NCI-H82 treated with DMSO at 0.1 percent for 48 hours (cell line): Measurements from ENCODE around the gene ERO1B.

ENCODE experiments used
- DNase-seq: peaks from one replicate; lab custom pipeline; 2025; ENCODE audit not compliant: unreplicated experiment; lab: John Stamatoyannopoulos, UW

ERO1B gene

DNA sequence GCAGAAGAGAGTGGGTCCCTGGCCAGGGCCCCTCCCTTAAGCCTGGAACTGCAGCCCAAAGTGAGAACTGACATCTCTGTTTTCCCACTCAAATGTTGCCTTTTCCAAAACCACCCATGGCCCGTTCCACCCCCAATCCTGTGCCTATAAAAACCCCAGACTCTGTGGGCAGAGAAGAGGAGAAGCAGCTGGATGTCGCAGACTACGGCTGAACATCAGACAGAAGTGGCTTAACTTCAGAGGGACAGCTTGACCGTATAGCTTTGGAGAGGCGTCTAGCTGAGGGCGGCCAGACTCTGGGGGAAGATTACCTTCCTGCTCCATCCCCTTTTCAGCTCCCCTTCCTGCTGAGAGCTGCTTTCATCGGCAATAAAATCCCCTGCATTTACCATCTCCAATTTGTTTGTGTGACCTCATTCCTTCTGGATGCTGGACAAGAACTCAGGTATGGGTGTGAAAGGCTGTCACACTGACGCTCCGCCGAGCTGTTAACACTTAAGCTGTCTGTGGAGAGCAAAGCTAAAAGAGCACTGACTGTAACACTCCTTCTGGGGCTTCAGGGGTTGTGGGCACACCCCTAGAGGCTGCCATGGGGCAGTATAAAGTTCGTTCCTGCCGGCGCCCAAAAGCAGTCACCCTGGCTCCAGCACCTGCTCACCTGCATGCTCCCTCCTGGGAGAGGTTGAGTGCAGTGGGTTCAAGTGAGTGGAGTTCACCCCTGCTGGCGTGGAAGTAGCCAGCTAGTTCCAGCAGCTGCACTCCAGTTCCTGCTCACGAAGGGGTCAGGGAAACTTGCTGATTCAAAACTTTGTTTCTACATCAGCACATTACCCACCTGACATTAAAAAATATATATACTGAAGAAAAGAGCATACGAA, 19.6 kb upstream of the ERO1B start:
- no peak for DNase-seq

DNA sequence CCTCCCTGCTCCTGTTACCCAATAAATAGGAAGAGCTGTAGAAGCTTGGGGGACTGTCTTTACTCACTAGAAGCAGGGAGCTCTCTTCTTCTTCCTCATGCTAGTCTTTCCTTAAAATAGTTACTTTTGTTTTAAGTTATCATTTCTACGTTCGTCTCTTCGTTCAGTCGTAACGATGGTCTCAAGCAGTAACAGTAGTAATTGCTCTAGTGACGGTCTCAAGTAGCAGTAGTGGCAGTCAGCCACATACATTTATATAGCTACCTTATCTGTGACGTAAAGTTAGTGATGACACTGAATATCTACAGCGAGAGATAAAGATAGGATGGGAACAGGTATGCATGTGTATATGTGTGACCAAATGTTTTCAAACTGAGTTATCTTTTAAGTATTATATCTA, 15.4 kb upstream of the ERO1B start:
- DNase-seq = no peak

DNA sequence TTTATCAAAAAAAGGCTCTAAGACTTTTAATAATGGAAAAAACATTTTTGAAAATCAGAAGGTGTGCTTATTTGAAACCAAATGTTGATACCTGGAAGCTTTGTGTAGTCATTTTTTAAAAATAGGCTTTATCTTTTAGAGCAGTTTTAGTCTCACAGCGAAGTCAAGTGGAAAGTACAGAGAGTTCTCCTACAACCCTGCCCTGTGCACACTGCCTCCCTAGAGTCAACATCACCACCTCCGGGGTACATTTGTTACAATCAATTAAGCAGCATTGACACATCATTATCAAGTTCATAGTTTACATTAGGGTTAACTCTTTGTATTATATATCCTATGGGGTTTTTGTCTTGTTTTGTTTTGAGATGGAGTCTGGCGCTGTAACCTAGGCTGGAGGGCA, 10.7 kb upstream of the ERO1B start:
- no peak for DNase-seq

DNA sequence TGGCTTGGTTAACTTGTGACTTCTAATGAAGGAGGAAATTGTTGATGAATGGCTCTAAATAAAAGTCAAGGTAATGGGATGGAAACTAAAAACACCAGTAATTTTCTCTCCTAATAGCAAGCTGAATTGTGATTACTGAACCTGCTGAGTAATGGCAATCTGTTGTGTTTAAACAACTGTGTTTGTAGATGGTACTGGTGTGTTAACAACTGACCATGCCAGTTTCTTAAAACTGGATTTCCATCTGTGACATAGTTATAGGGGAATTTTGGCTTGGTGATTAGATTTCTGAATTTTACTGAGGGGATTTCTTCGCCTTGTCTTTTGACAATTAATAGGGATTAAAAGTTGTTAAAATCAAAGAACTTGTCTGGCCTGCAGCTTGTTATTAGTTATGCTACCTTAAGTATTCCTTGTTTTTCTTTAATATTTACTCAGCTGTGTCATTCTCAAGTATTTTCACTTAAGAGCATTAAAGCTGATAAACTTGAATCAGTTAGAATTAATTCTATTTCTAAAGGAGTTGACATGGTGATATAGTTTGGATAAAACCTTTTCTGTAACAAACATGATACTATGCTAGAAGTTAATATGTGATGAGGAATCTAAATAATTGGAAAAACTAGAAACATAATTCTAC, 7.9 kb upstream of the ERO1B start:
- no peak for DNase-seq

DNA sequence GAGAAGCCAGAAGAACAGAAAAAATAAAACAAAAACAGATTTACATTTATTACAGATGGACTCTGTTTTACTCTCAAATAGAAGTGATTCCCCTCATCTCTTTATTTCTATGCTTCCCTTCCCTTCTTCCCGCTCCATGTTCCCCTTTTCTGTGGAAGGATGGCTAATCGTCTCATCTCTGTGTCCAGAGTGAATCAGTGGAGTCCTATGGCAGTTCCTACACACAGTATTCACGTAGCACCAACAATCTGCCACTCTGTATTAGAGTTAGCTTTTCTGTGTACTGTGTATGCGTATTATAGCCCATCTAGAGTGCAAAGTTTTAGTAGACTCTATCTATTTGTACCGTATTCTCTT, 6.8 kb upstream of the ERO1B start:
- DNase-seq = no peak

DNA sequence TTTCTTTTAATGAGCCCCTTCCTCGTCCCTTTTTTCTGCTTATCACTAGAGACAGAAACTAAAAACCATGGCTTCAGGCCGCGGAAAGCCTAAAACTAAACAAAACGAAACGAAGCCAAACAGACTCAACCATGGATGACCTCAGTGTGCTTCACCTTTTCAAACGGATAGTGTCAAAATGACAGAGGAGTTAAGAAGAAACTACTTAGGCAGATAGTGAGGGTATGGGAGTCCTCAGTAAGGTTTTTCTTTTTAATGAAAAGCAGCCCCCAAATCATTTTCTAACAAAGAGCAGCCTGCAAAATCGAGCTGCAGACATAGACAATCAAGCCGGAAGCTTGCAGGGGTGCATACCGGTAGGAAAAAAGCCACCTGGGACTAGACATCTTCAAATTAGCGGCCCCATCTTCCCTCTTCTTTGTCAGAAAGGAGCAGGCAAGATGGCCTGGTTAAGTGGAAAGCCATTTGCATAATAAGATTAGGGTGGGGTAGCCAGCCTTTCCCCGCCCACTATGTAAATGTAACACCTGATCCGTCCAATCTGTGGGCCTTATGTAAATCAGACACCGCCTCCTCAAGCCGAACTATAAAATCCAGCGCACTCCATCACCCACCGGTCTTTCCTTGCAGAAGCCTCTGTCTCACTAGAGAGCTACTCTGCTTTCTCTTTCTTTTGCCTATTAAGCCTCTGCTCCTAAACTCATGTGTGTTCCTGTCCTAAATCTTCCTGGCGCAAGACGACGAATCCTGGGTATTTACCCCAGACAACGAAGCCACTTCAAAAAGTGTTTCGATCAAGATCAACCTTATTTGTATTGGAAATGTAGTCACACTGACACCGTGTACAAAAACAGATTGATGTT, 6.2 kb upstream of the ERO1B start:
- DNase-seq = peak; percentile 99

DNA sequence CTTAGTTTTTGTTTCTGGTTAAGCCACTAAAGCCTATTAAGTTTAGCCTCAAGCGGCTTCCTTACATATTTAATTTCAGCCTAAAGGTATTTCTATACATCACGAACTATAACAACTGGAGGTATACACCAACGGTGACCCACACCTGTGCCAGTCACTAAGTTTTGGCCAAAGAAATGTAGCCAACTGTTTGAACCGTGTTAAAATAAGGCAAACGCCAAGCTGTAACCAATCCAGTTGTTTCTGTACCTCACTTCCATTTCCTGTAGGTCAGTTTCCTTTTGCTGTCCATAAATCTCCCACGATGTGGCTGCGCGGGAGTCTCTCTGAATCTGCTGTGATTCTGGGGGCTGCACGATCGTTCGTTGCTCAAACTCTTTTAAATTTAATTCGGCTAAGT, 5.6 kb upstream of the ERO1B start:
- no peak for DNase-seq

DNA sequence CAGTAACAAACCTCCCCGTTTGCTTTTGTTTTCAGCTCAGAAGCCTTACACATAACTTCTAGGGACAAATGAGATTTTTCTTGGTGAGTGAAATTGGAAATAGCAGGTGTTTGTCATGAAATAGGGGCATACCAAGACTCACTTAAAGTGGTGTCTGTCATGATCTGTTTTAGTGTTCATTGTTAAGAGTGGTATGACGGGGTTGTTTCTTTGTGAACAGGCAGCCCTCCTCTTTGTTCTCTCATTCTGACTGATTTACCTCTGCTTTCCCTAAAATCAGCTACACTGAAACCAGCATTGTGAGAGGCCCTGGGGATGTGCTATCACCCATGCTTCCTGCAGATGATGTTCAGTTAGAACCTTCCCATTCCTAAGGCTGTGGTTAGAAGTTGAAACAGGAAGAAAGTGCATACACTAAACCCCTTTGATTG, 2.5 kb upstream of the ERO1B start:
- DNase-seq = no peak

DNA sequence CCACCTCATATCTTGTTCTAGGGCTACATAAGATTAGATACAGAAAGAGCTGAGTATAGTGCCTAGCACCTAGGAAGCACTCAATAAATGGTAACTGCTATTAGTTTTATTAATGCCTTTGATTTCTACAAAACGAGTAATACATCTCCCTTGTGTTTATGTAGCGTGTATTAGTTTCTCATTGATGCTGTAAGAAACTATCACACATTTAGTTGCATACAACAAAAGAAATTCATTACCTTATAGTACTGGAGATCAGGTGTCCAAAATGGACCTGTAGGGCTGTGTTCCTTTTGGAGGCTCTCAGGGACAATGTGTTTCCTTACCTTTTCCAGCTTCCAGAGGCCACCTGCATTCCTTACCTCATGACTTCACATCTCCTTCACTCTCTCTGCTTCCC, 961 bp upstream of the ERO1B start:
- no peak for DNase-seq

DNA sequence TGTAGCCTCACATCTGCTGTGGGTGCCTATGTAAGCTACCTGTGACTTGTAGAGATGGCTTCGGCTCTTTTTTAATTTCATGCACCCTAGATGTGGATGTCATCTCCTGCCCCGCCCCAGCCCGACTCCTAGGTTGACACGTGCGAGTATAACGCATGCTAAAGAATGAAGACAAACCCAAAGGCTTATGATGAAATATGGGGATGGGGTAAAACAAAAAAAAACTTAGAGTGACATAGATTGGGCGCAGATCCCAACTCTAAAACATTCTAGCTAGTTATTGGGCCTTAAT, 613 bp upstream of the ERO1B start:
- DNase-seq = no peak

DNA sequence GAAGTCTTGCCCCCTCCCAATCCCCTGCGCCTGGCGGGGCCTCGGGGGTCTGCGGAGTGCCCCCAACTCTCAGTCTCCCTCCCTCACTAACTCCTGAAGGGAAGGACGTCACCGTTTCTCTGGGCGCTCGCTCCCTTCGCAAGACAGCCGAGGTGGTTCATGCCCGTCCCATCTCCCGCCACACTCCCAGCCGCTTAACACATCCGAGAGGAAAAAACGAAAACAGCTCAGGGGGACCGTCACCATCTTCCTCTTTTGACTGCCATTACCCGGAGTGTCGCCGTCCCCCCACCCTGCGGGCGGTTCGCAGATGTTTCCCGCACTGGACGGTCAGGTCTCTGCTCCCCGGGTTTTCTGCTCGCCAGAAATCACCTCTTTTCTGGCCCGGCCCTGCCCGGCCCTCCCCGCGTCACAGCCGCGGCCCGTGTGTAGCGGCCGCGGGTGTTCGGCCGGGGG, 532 bp downstream of the ERO1B start:
- no peak for DNase-seq

DNA sequence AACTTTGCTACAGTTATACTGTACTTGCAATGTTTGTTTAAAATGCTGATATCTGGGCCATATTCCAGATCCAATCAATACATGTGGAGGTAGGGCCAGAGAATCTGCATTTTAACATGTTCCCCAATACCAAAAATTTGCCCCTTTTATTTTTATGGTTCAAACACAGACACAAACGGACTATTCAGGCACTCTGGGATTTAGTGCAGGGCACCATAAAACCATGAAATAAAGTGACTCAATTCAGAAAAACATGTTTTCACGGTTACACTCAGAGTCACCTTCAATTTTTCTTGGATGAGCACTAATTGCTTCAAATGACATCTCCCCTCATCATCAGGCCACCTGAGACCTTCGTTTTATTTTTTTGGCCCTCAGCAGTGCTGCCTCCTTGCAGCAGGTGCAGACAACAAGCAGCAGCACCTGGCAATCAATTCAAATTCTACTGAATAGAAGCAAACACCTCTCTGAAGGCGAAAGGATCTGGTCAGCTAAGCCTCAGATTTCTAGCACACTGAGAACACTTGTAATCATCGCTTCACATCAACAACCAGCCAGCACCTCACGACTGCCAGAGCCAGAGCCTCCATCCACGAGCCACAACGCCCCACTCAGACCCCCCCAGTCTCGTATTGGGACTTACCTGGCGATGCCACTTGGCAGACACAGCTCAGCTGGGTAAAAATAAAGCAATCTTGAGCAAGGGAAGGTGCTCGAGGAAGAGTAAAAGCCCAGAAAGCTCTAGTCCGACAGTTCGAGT, 1.1 kb downstream of the ERO1B start:
- no peak for DNase-seq

DNA sequence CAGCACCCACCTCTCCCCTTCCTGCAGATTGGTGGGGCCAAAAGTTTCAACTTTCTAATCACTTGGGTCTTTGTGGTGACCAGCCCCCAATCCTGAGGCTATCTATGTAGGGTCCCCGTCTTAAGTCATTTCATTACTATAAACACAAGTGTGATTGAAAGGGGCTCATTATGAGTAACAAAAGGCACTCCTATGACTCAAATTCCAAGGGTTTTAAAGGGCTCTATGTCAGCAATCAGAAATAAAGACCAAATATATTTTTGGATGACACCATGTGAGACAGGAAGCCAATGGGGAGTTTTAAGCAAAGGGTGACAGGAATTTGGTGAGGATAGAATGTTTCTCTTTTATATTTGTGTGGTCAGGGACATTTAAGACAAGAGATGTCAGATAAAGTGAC, 6.2 kb downstream of the ERO1B start:
- DNase-seq = no peak

DNA sequence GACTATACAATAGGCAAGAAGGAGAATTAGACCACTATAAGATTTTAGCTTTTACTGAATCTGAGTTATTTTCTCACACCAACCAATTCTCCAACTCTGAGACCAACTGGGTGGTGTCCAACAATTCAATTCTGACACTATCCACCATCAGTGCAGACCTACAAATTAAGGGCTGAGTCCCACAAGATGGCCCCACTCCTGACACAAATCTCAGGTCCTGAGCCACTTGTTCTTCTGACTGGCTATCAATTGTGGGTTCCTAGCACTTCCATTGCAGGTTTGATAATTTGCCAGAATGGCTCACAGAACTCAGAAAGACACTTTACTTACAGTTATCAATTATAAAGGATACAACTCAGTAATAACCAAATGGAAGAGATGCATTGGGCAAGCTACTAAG, 6.7 kb downstream of the ERO1B start:
- DNase-seq = no peak

DNA sequence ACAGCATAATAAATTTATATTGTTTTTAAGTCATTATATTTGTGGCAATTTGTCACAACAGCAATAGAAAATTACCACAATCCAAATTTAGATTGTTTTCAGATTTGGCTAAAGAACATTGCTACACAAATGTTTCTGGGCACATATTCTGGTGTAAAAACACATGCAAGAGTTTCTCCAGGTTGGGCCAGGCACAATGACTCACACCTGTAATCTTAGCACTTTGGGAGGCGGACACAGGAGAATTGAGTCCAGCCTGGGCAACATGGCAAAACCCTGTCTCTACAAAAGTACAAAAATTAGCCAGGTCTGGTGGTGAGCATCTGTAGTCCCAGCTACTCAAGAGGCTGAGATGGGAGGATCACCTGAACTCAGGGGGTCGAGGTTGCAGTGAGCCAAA, 8.4 kb downstream of the ERO1B start:
- no peak for DNase-seq

DNA sequence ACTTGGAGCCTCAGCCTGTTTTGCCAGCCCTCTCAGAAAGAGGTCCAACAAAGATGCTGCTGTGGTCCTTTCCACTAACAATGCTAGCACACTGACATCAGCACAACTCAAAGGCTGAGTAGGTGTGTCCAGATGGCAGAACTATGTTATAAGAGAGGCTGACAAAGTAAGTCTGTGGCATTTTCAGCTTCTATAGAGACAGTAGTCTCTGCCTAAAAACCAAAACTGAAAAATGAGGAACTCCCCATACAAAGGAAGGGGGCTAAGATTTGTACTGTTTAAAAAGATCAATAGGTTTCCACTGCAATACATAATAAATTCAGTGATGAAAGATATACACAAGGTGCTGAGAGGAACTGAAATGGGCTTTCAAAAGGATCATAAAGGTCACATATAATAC, 12.3 kb downstream of the ERO1B start:
- no peak for DNase-seq

DNA sequence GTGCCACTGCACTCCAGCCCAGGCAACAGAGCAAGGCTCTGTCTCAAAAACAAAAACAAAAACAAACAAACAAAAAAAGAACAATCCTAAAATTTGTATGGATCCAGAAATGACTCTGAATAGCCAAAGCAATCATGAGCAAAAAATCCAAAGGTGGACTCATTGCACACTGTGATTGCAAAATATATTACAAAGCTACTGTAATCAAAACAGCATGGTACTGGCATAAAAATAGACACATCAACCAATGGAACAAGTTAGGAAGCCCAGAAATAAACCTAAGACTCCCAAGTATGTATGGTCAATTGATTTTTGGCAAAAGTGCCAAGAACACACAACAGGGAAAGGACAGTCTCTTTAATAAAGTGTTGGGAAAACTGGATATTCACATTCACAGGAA, 19.9 kb downstream of the ERO1B start:
- no peak for DNase-seq

DNA sequence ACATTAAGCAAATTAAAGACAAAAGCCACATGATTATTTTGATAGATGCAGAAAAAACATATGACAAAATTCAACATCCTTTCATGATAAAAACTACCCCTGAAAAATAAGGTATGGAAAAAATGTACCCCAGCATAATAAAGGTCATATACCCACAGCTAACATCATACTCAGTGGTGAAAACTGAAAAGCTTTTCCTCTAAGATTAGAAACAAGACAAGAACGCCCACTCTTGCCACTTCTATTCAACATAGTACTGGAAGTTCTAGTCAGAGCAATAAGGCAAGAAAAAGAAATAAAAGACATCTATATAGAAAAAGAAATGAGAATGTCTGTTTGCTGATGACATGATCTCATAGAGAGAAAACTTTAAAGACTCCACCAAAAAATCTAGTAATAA, 20.7 kb downstream of the ERO1B start:
- no peak for DNase-seq

DNA sequence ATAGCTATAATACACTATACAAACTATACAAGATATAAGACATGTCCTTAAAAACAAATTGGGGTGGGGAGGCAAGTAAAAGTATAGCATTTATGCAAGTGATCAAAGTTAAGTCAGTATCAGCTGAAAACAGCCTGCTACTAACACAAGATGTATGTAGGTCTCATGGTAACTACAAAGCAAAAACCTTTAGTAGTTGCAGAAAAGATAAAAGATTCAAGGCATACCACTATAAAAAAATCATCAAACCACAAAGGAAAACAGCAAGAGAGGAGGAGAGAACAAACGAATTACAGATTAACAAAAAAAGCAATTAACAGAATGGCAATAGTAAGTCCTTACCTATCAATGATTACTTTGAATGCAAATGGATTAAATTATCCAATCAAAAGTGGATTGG, 22.7 kb downstream of the ERO1B start:
- DNase-seq = no peak

DNA sequence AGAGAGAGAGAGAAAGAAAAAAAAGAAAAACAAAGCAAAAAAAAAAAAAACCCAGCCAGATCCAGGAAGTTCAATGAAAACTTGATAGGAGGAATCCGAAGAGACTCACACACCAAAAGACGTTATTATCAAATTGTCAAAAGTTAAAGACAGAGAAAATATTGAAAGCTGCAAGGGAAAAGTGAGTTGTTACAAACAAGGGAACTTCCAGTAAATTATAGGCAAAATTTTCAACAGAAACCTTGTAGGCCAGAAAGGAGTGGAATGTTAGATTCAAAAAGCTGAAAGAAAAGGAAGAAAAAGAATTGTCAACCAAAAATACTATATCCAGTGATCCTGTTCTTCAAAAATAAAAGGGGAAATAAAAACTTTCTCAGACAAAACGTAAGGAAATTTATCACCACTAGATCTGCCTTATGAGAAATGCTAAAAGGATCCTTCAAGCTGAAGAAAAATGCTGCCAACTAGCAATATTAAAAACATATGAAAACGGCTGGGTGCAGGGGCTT, 23.6 kb downstream of the ERO1B start:
- no peak for DNase-seq

DNA sequence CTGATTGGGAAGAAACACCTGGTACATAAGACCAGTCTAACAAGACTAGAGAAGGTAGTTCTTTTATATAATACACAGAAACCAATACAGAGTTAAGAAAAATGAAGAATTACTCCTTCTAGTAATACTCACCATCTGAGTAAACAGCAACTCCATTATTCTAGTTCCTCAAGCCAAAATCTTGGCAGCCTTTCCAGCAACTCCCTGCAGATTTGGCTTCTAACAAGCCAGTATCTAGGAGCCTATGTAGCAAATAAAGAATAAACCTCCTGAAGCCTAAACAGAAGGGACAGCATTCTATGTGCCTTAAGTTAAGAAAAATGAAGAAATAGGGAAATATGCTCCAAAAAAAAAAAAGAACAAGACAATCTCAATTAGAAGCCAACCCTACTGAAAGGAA, 24.5 kb downstream of the ERO1B start:
- no peak for DNase-seq
